CD1c-positive myeloid dendritic cell (primary cell): Measurements from ENCODE around the gene TRPV6.

Experiments used
- DNase-seq: peaks from one replicate; pipeline ENCODE4 v3.0.0-alpha.2; 2016; ENCODE audit errors: extremely low spot score

TRPV6 gene

GRCh38 chr7:142853739-142854371, 31.7 kb downstream of the TRPV6 start:
- peak; percentile 89 for DNase-seq

GRCh38 chr7:142851919-142852318, 33.6 kb downstream of the TRPV6 start:
- peak; percentile 39 for DNase-seq

- no peak for DNase-seq
Measured at GRCh38 chr7:142851269-142851668, 34.3 kb downstream of the TRPV6 start.

GRCh38 chr7:142847353-142847752, 38.2 kb downstream of the TRPV6 start:
- no peak for DNase-seq

- DNase-seq = no peak
Measured at GRCh38 chr7:142842251-142842766, 43.2 kb downstream of the TRPV6 start.

GRCh38 chr7:142838461-142839213, 46.9 kb downstream of the TRPV6 start:
- no peak for DNase-seq

- DNase-seq = no peak
Measured at GRCh38 chr7:142836426-142836825, 49.1 kb downstream of the TRPV6 start.

GRCh38 chr7:142835487-142835886, 50.1 kb downstream of the TRPV6 start:
- DNase-seq = no peak

- no peak for DNase-seq
Measured at GRCh38 chr7:142833174-142834048, 52.1 kb downstream of the TRPV6 start.

- no peak for DNase-seq
Measured at GRCh38 chr7:142832417-142832816, 53.1 kb downstream of the TRPV6 start.

- DNase-seq = no peak
Measured at GRCh38 chr7:142827951-142828500, 57.5 kb downstream of the TRPV6 start.

- DNase-seq = no peak
Measured at GRCh38 chr7:142822714-142823113, 62.8 kb downstream of the TRPV6 start.
